CD4-positive, CD25-positive, alpha-beta regulatory T cell (primary cell): ENCODE measurements around the gene HELQ. TPM values are rescaled to one million over a fixed set of nuclear protein-coding genes. Genes with fewer than 3 reads are reported as not detected.

ENCODE experiments used
- ATAC-seq, 2 donors: fragments of 150-1000 bp; cut with Tn5 transposase; one replicate each; pipeline ENCODE4 v1.10.0; 2021; ENCODE audit warnings: low read depth in 2 of 2, moderate number of reproducible peaks in 2 of 2, moderate library complexity in 1 of 2
- DNase-seq, 3 donors: peaks; one replicate each; pipeline versions ENCODE4 v3.0.0 to v3.0.0-alpha.2; 2012 to 2022; ENCODE audit warnings: mixed read lengths in 1 of 3
- H3K27ac ChIP-seq: one replicate; pipeline ENCODE4 v1.7.0; 2013; ENCODE audit warnings: mild to moderate bottlenecking, low read length; ENCODE audit not compliant: insufficient read depth, poor library complexity, severe bottlenecking
- H3K27me3 ChIP-seq: one replicate; pipeline ENCODE4 v1.7.0; 2013; ENCODE audit warnings: low read length; ENCODE audit not compliant: control insufficient read depth, insufficient read depth
- H3K36me3 ChIP-seq: one replicate; pipeline ENCODE4 v1.7.0; 2013; ENCODE audit warnings: mild to moderate bottlenecking, low read length, moderate library complexity; ENCODE audit not compliant: control insufficient read depth, insufficient read depth
- H3K4me1 ChIP-seq: 2 replicates; pipeline ENCODE4 v1.7.0; 2013; ENCODE audit warnings: mild to moderate bottlenecking, low read length; ENCODE audit not compliant: insufficient read depth, control insufficient read depth, poor library complexity, severe bottlenecking
- H3K4me3 ChIP-seq: one replicate; pipeline ENCODE4 v1.7.0; 2013; ENCODE audit warnings: low read depth, mild to moderate bottlenecking, low read length, moderate library complexity
- H3K9me3 ChIP-seq, 2 experiments: 1 replicate in 1 of 2; 2 replicates in 1 of 2; pipeline ENCODE4 v1.7.0; 2013; ENCODE audit warnings: low read length in 2 of 2, mild to moderate bottlenecking in 1 of 2, moderate library complexity in 1 of 2; ENCODE audit not compliant: control insufficient read depth in 2 of 2
- H3K27ac Mint-ChIP-seq, 3 donors: one replicate each; pipeline ENCODE4 v1.8.0; 2020 to 2022; ENCODE audit warnings: mild to moderate bottlenecking in 3 of 3, mixed read lengths in 3 of 3, moderate library complexity in 2 of 3
- H3K27me3 Mint-ChIP-seq: one replicate; pipeline ENCODE4 v1.8.0; 2022; ENCODE audit warnings: mild to moderate bottlenecking, mixed read lengths
- H3K36me3 Mint-ChIP-seq: one replicate; pipeline ENCODE4 v1.8.0; 2020; ENCODE audit warnings: mixed read lengths
- H3K4me1 Mint-ChIP-seq, 4 donors: one replicate each; pipeline ENCODE4 v1.8.0; 2020 to 2022; ENCODE audit warnings: mixed read lengths in 4 of 4, mild to moderate bottlenecking in 1 of 4
- H3K4me3 Mint-ChIP-seq, 4 donors: one replicate each; pipeline ENCODE4 v1.8.0; 2020 to 2022; ENCODE audit warnings: mild to moderate bottlenecking in 4 of 4, mixed read lengths in 4 of 4, moderate library complexity in 3 of 4
- H3K9me3 Mint-ChIP-seq, 7 donors: one replicate each; pipeline ENCODE4 v1.8.0; 2020 to 2022; ENCODE audit warnings: mixed read lengths in 7 of 7, mild to moderate bottlenecking in 3 of 7, moderate library complexity in 2 of 7
- polyA plus RNA-seq, 4 donors: library from polyadenylated mRNA; unstranded; fragments of 300-500 nt; fragmentation: Illumina TruSeq; gene quantifications; one replicate each; pipeline ENCODE4 v1.2.3, GENCODE V29; 2021
- total RNA-seq: library from RNA; stranded (reverse); gene quantifications from one replicate; pipeline ENCODE4 v1.2.3, GENCODE V29; 2022

HELQ gene
- total and polyA plus RNA-seq, 5 donors from 2014 or later, result 23.8 to 37.8 (median 27.1) TPM

GRCh38 chr4:83454686-83455085 lies 937 bp downstream of the HELQ start:
- H3K27ac Mint-ChIP-seq, result peak overlapping the region; percentile 100
- no peaks in the 10 kb centered on the region for H3K9me3 Mint-ChIP-seq
- peak in 1 of 3 donors; percentile 42 for DNase-seq

DNA sequence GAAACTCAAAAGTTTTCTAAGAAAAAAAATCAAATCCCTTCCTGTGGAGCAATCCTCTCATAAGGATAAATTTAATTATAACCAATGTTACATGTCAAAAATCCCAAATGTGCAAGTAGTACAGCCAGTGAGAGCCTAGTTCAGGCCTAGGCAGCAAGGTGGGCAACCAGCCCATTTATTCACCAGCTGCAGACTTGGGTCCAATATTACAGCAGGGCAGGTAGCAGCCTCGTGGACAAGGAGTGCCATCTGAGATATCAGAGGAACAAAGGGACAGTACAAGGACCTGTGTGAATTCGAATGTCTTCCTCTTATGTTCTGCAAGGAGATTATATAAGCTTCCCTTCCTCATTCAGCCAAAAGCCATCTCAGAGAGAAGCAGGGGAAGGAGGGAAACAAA lies 6.6 kb downstream of the HELQ start:
- Mint-ChIP-seq H3K4me3 (no peak overlapping the region), H3K4me1 (peaks cover 27 to 35% (median 30%) of the 10 kb centered on the region in 4 donors), H3K27ac (peak overlapping the region in 1 of 3 donors; percentile 62), H3K36me3 (peaks cover 31% of the 10 kb centered on the region), H3K9me3 (no peaks in the 10 kb centered on the region), H3K27me3 (no peaks in the 10 kb centered on the region)
- H3K9me3 ChIP-seq, result no peaks in the 10 kb centered on the region
- peaks cover 6% of the 10 kb centered on the region for H3K4me1 ChIP-seq
- H3K36me3 ChIP-seq, result peaks cover 39% of the 10 kb centered on the region
- no peak overlapping the region for H3K27ac ChIP-seq
- H3K27me3 ChIP-seq, result no peaks in the 10 kb centered on the region
- no peak overlapping the region for H3K4me3 ChIP-seq
- no peak for ATAC-seq
- DNase-seq, result no peak

More at GRCh38 chr4:83454686-83455085, 937 bp downstream of the HELQ start:
- Histone ChIP-seq H3K9me3 (no peaks in the 10 kb centered on the region), H3K27me3 (no peaks in the 10 kb centered on the region), H3K4me3 (peak overlapping the region; percentile 93), H3K27ac (peak overlapping the region; percentile 99), H3K4me1 (peaks cover 32% of the 10 kb centered on the region), H3K36me3 (peaks cover 38% of the 10 kb centered on the region)
- Mint-ChIP-seq H3K27me3 (no peaks in the 10 kb centered on the region), H3K36me3 (peaks cover 40% of the 10 kb centered on the region), H3K4me1 (peaks cover 41 to 75% (median 54%) of the 10 kb centered on the region in 4 donors), H3K4me3 (peak overlapping the region; percentile 97 to 100 (median 100))
- ATAC-seq, result no peak

DNA sequence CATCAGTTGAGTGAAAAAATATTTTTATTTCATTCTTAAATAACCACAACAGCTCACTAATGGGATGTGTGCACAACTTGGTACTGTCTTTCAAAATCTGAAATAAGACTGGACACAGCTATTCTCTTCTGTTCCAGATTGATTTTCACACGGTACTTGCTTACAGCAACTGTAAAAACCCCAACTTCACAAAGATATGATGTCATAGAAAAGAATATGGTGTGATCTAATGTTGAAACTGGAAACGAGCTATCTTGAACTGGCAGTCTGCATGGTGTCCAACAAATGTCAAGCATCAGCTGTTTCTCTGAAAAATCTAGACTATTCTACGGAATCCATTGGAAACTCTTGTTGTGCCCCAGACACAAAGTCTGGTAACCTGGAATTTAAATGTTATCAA lies 14.7 kb downstream of the HELQ start:
- H3K9me3 ChIP-seq, result no peaks in the 10 kb centered on the region
- DNase-seq (no peak), ATAC-seq (no peak)
- H3K4me1 ChIP-seq, result no peaks in the 10 kb centered on the region
- H3K9me3 Mint-ChIP-seq, result no peaks in the 10 kb centered on the region
- H3K4me3 ChIP-seq, result no peak overlapping the region
- no peak overlapping the region for H3K4me3 Mint-ChIP-seq
- H3K27ac Mint-ChIP-seq, result no peak overlapping the region
- H3K36me3 ChIP-seq, result peaks cover 78% of the 10 kb centered on the region
- H3K36me3 Mint-ChIP-seq, result peaks cover 37% of the 10 kb centered on the region
- no peaks in the 10 kb centered on the region for H3K27me3 ChIP-seq
- no peak overlapping the region for H3K27ac ChIP-seq
- peaks cover 0 to 9% (median 8%) of the 10 kb centered on the region in 4 donors for H3K4me1 Mint-ChIP-seq
- H3K27me3 Mint-ChIP-seq, result no peaks in the 10 kb centered on the region

GRCh38 chr4:83440148-83440814 lies 15.3 kb downstream of the HELQ start:
- peaks cover 75% of the 10 kb centered on the region for H3K36me3 ChIP-seq
- H3K9me3 Mint-ChIP-seq, result no peaks in the 10 kb centered on the region
- no peaks in the 10 kb centered on the region for H3K4me1 ChIP-seq
- no peaks in the 10 kb centered on the region for H3K9me3 ChIP-seq
- no peaks in the 10 kb centered on the region for H3K27me3 ChIP-seq
- H3K27ac Mint-ChIP-seq, result no peak overlapping the region
- H3K4me3 Mint-ChIP-seq, result no peak overlapping the region
- H3K27me3 Mint-ChIP-seq, result no peaks in the 10 kb centered on the region
- H3K4me1 Mint-ChIP-seq, result peaks cover 0 to 14% (median 10%) of the 10 kb centered on the region in 4 donors
- peaks cover 41% of the 10 kb centered on the region for H3K36me3 Mint-ChIP-seq
- ATAC-seq, result no peak
- H3K27ac ChIP-seq, result no peak overlapping the region
- DNase-seq, result no peak
- H3K4me3 ChIP-seq, result no peak overlapping the region

DNA sequence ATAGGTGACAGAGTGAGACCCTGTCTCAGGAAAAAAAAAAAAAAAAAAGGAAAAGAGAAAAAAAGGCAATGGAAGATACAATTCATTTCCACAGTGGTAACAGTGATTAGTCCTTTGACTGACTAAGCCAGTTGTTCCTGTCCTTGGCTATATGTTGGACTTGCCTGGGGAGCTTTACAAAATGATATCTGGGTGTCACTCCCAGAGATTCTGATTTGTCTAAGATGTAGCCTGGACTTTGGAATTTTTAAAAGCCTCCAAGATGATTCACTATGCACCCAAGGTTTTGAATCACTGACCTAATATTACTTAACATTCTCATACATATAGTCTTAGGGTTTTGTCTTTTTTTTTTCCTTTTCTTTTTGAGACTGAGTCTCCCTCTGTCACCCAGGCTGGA lies 16.9 kb downstream of the HELQ start:
- Histone ChIP-seq H3K4me1 (no peaks in the 10 kb centered on the region), H3K9me3 (no peaks in the 10 kb centered on the region), H3K36me3 (peaks cover 66% of the 10 kb centered on the region), H3K27ac (no peak overlapping the region), H3K27me3 (no peaks in the 10 kb centered on the region), H3K4me3 (no peak overlapping the region)
- H3K4me1 Mint-ChIP-seq, result peaks cover 5 to 19% (median 8%) of the 10 kb centered on the region in 4 donors
- peak overlapping the region in 1 of 3 donors; percentile 77 for H3K27ac Mint-ChIP-seq
- ATAC-seq (no peak), DNase-seq (no peak)
- no peaks in the 10 kb centered on the region for H3K9me3 Mint-ChIP-seq
- peaks cover 38% of the 10 kb centered on the region for H3K36me3 Mint-ChIP-seq
- H3K4me3 Mint-ChIP-seq, result no peak overlapping the region
- H3K27me3 Mint-ChIP-seq, result no peaks in the 10 kb centered on the region

- DNase-seq (no peak), ATAC-seq (no peak)
- Mint-ChIP-seq H3K4me3 (no peak overlapping the region), H3K27ac (no peak overlapping the region), H3K9me3 (no peaks in the 10 kb centered on the region), H3K4me1 (peaks cover 8 to 19% (median 11%) of the 10 kb centered on the region in 4 donors), H3K27me3 (no peaks in the 10 kb centered on the region), H3K36me3 (peaks cover 35% of the 10 kb centered on the region)
- Histone ChIP-seq H3K27me3 (no peaks in the 10 kb centered on the region), H3K36me3 (peaks cover 59% of the 10 kb centered on the region), H3K27ac (no peak overlapping the region), H3K4me3 (no peak overlapping the region), H3K9me3 (no peaks in the 10 kb centered on the region), H3K4me1 (no peaks in the 10 kb centered on the region)
These were observed 18.9 kb downstream of the HELQ start for GRCh38 chr4:83436680-83437079.

- ATAC-seq (no peak), DNase-seq (no peak)
- Mint-ChIP-seq H3K9me3 (no peaks in the 10 kb centered on the region), H3K36me3 (peaks cover 27% of the 10 kb centered on the region), H3K4me1 (peaks cover 7 to 14% (median 12%) of the 10 kb centered on the region in 4 donors), H3K4me3 (no peak overlapping the region), H3K27ac (no peak overlapping the region), H3K27me3 (no peaks in the 10 kb centered on the region)
- H3K27ac ChIP-seq, result no peak overlapping the region
- H3K27me3 ChIP-seq, result no peaks in the 10 kb centered on the region
- no peaks in the 10 kb centered on the region for H3K4me1 ChIP-seq
- peaks cover 53% of the 10 kb centered on the region for H3K36me3 ChIP-seq
- H3K9me3 ChIP-seq, result no peaks in the 10 kb centered on the region
- H3K4me3 ChIP-seq, result no peak overlapping the region
These were observed 24.4 kb downstream of the HELQ start for GRCh38 chr4:83431200-83431599.

- Mint-ChIP-seq H3K4me3 (peak overlapping the region in 1 of 4 donors; percentile 21), H3K27ac (no peak overlapping the region), H3K9me3 (no peaks in the 10 kb centered on the region), H3K27me3 (no peaks in the 10 kb centered on the region), H3K4me1 (peaks cover 0 to 2% (median 0%) of the 10 kb centered on the region in 4 donors), H3K36me3 (peaks cover 39% of the 10 kb centered on the region)
- Histone ChIP-seq H3K4me3 (no peak overlapping the region), H3K36me3 (peaks cover 68% of the 10 kb centered on the region), H3K27ac (no peak overlapping the region), H3K4me1 (no peaks in the 10 kb centered on the region), H3K27me3 (no peaks in the 10 kb centered on the region), H3K9me3 (no peaks in the 10 kb centered on the region)
- DNase-seq (no peak), ATAC-seq (no peak)
These were observed 37.4 kb downstream of the HELQ start for GRCh38 chr4:83418211-83418610.
